IPS-20b (cell line): ENCODE measurements around the gene EPHB4.
"Not testable (repeated sequence)": the region's sequence is repeated elsewhere in the genome, so short reads cannot be mapped to it uniquely, and the experiment has no call there.

Experiments
- H3K27ac ChIP-seq: one replicate; pipeline ENCODE4 v1.5.1; 2013; ENCODE audit warnings: low read length
- H3K27me3 ChIP-seq: 2 replicates; pipeline ENCODE4 v1.6.1; 2013; ENCODE audit warnings: mild to moderate bottlenecking, low read length, inconsistent platforms; ENCODE audit not compliant: insufficient read depth
- H3K36me3 ChIP-seq: 2 replicates; pipeline ENCODE4 v1.6.1; 2013; ENCODE audit warnings: low read depth, mild to moderate bottlenecking, inconsistent platforms, low read length, moderate library complexity; ENCODE audit not compliant: insufficient read depth
- H3K4me1 ChIP-seq: 2 replicates; pipeline ENCODE4 v1.6.1; 2013; ENCODE audit warnings: mild to moderate bottlenecking, control low read depth, inconsistent platforms, low read length, moderate library complexity; ENCODE audit not compliant: insufficient read depth
- H3K4me3 ChIP-seq: 2 replicates; pipeline ENCODE4 v1.5.1; 2013; ENCODE audit warnings: mild to moderate bottlenecking, low read length, inconsistent platforms
- H3K9ac ChIP-seq: 2 replicates; pipeline ENCODE4 v1.6.1; 2013; ENCODE audit warnings: low read depth, mild to moderate bottlenecking, inconsistent platforms, low read length, moderate library complexity
- H3K9me3 ChIP-seq: 2 replicates; pipeline ENCODE4 v1.6.1; 2013; ENCODE audit warnings: mild to moderate bottlenecking, low read depth, low read length, inconsistent platforms; ENCODE audit not compliant: insufficient read depth

The EPHB4 gene

GRCh38 chr7:100812729-100813128 is 14.6 kb downstream of the EPHB4 start:
- H3K4me1 ChIP-seq = no peaks in the 10 kb centered on the region
- H3K27me3 ChIP-seq = no peaks in the 10 kb centered on the region
- no peak overlapping the region for H3K4me3 ChIP-seq
- no peak overlapping the region for H3K9ac ChIP-seq
- no peak overlapping the region for H3K27ac ChIP-seq
- no peaks in the 10 kb centered on the region for H3K9me3 ChIP-seq
- peaks cover 98% of the 10 kb centered on the region for H3K36me3 ChIP-seq

GRCh38 chr7:100811480-100811879 is 15.8 kb downstream of the EPHB4 start:
- no peak overlapping the region for H3K27ac ChIP-seq
- no peak overlapping the region for H3K9ac ChIP-seq
- H3K27me3 ChIP-seq = no peaks in the 10 kb centered on the region
- H3K9me3 ChIP-seq = no peaks in the 10 kb centered on the region
- peaks cover 100% of the 10 kb centered on the region for H3K36me3 ChIP-seq
- no peaks in the 10 kb centered on the region for H3K4me1 ChIP-seq
- H3K4me3 ChIP-seq = no peak overlapping the region

GRCh38 chr7:100808354-100808875 is 18.9 kb downstream of the EPHB4 start:
- Histone ChIP-seq H3K9ac (no peak overlapping the region), H3K27ac (no peak overlapping the region), H3K9me3 (no peaks in the 10 kb centered on the region), H3K4me3 (no peak overlapping the region), H3K4me1 (no peaks in the 10 kb centered on the region), H3K27me3 (no peaks in the 10 kb centered on the region), H3K36me3 (peaks cover 99% of the 10 kb centered on the region)

- H3K4me1 ChIP-seq, H3K27ac ChIP-seq, H3K4me3 ChIP-seq, H3K9me3 ChIP-seq, H3K27me3 ChIP-seq, H3K9ac ChIP-seq: not testable (repeated sequence)
- peaks cover 94% of the 10 kb centered on the region for H3K36me3 ChIP-seq
Measured at GRCh38 chr7:100806883-100807282, 20.4 kb downstream of the EPHB4 start.

GRCh38 chr7:100806276-100806675 is 21.0 kb downstream of the EPHB4 start:
- no peak overlapping the region for H3K27ac ChIP-seq
- H3K36me3 ChIP-seq = peaks cover 91% of the 10 kb centered on the region
- H3K4me3 ChIP-seq = no peak overlapping the region
- H3K9ac ChIP-seq = no peak overlapping the region
- H3K27me3 ChIP-seq = no peaks in the 10 kb centered on the region
- no peaks in the 10 kb centered on the region for H3K9me3 ChIP-seq
- H3K4me1 ChIP-seq = no peaks in the 10 kb centered on the region

- no peak overlapping the region for H3K27ac ChIP-seq
- peaks cover 77% of the 10 kb centered on the region for H3K36me3 ChIP-seq
- no peaks in the 10 kb centered on the region for H3K27me3 ChIP-seq
- no peaks in the 10 kb centered on the region for H3K4me1 ChIP-seq
- no peak overlapping the region for H3K4me3 ChIP-seq
- no peak overlapping the region for H3K9ac ChIP-seq
- no peaks in the 10 kb centered on the region for H3K9me3 ChIP-seq
Measured at GRCh38 chr7:100804681-100805431, 22.5 kb downstream of the EPHB4 start.

- Histone ChIP-seq H3K27ac (no peak overlapping the region), H3K9ac (no peak overlapping the region), H3K36me3 (peaks cover 64% of the 10 kb centered on the region), H3K9me3 (no peaks in the 10 kb centered on the region), H3K27me3 (no peaks in the 10 kb centered on the region), H3K4me3 (no peak overlapping the region), H3K4me1 (no peaks in the 10 kb centered on the region)
Measured at GRCh38 chr7:100803398-100804161, 23.7 kb downstream of the EPHB4 start.

GRCh38 chr7:100802951-100803350 is 24.4 kb downstream of the EPHB4 start:
- no peaks in the 10 kb centered on the region for H3K27me3 ChIP-seq
- no peak overlapping the region for H3K4me3 ChIP-seq
- no peak overlapping the region for H3K27ac ChIP-seq
- H3K9me3 ChIP-seq = no peaks in the 10 kb centered on the region
- no peaks in the 10 kb centered on the region for H3K4me1 ChIP-seq
- peaks cover 58% of the 10 kb centered on the region for H3K36me3 ChIP-seq
- H3K9ac ChIP-seq = no peak overlapping the region

GRCh38 chr7:100801833-100802568 is 25.3 kb downstream of the EPHB4 start:
- Histone ChIP-seq H3K36me3 (peaks cover 49% of the 10 kb centered on the region), H3K27ac (no peak overlapping the region), H3K4me1 (no peaks in the 10 kb centered on the region), H3K9me3 (no peaks in the 10 kb centered on the region), H3K9ac (no peak overlapping the region), H3K27me3 (no peaks in the 10 kb centered on the region), H3K4me3 (no peak overlapping the region)

GRCh38 chr7:100799037-100799896 is 28.1 kb downstream of the EPHB4 start:
- Histone ChIP-seq H3K4me1 (peaks cover under 1% of the 10 kb centered on the region), H3K9me3 (no peaks in the 10 kb centered on the region), H3K9ac (no peak overlapping the region), H3K27ac (no peak overlapping the region), H3K27me3 (no peaks in the 10 kb centered on the region), H3K4me3 (no peak overlapping the region), H3K36me3 (peaks cover 21% of the 10 kb centered on the region; the same call in 1 of the 2 replicates)

- H3K27ac ChIP-seq = no peak overlapping the region
- H3K4me3 ChIP-seq = no peak overlapping the region
- no peak overlapping the region for H3K9ac ChIP-seq
- peaks cover 4% of the 10 kb centered on the region for H3K4me1 ChIP-seq
- H3K36me3 ChIP-seq = no peaks in the 10 kb centered on the region
- H3K27me3 ChIP-seq = no peaks in the 10 kb centered on the region
- no peaks in the 10 kb centered on the region for H3K9me3 ChIP-seq
Measured at GRCh38 chr7:100794741-100795140, 32.6 kb downstream of the EPHB4 start.
